ENCODE data around the gene PFDN1.
A peak's percentile ranks its signal among the peaks of the same experiment; 100 is the strongest.

PFDN1 gene

DNA sequence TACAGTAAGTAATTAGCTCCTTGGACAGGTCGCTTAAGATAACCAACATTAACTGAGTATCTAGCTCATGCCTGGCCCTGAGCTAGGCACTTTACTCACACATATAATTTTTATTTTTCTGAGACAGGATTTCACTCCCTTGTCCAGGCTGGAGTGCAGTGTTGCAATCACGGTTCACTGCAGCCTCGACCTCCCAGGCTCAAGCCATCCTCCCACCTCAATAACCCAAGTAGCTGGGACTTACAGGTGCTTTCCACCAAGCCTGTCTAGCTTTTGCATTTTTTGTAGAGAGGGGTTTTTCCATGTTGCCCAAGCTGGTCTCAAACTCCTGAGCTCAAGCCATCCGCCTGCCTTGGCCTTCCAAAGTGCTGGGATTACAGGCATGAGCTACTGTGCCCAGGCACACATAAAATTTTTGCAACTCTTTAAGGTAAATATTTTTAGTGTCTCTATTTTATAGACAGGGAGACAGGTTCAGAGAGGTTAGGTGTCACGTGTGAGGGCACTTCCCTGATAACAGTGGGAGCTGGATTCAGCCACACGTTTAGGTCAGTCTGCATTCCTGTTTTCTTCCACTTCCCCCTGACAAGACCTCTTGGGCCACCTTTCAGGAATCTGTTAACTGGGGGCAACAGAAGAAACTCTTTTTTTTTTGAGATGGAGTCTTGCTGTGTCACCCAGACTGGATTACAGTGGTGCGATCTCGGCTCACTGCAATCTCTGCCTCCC, 25.3 kb upstream of the PFDN1 start:
- DNase-seq: no peak

DNA sequence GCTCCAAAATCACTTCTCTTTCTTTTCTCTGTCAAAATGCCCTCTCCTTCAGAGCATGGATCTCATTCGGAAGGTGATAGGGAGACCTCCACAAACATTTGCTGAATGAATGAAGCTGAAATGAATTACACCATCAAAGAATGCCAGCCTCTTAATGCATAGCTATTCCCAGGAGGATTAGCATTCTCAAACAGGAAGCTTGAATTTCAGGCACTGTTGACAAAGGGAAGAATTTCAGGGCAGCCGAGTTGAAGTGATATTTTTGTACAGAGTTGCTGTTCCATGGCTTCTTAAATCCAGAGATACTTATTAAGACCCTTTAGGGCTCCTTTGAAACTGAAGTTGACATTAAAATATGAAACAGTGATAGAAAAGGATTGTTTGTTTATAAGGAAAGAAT, 24.7 kb upstream of the PFDN1 start:
- peak; percentile 25 for DNase-seq

DNA sequence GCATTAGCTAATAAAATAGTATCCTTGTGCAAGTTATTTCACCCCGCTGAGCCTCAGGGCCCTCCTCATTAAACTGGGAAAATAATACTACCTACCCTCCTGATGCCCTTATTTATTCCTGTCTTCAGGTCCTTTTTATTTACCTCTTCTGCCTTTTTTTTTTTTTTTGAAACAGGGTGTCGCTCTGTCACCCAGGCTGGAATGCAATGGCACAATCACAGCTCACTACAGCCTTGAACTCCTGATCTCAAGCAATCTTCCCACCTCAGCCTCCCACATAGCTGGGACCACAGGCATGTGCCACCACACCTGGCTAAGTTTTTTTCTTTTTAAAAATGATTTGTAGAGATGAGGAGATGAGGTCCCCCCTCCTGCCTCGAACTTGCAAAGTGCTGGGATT, 22.6 kb upstream of the PFDN1 start:
- no peak for DNase-seq

DNA sequence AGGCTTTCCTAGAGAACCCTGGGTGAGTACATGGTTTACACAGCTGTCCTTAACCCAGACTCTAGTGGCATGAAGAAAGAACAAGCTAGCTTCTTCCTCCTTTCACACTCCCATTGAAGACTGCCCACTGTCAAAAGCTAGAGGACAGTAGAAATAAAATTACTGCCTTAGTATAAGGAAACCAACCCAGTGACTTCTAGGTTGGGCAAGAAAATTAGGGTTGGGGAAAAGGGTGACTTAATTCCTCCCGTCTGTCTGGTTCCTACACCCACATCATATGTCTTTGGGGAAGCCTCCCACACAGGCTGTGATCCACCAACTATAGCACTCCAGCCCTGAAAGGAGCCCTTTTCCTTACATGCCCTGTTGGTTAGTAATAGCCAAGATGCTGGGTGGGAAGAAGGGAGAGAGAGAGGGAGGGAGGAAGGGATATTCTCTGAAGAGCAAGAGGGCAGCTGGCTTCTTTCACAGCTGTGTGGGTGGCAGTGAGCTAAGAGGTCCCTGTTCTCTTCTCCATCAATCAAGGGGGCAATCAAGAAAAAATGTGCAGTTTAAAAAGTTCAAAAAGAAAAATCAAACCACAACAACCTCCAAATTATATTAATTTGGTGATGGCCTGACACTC, 21.8 kb upstream of the PFDN1 start:
- no peak for DNase-seq

DNA sequence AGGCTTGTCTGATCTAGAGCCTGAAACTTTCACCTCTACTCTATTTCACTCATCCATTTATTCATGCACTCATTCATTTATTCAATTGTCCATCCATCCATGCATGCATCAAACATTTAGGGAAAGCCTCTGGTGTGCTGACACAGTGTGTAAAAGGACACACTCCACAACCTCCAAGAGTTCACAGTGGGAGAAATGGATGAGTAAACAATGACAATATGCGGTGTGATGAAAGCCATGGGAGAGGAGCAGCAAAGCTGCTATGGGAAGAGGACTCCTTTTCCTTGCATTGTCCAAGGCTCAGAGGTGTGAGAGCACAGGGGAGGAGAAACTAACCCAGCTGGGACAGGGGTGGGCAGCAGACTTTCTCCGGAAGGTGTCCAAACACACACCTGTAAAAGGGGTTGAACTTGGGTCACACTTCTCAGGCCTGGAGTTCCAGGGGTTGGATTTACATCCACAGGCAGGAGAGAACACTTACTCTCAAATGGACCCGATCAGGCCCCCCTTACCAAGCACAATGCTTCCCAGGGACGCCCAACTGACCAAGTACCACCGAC, 21.2 kb upstream of the PFDN1 start:
- DNase-seq: peak; percentile 13

DNA sequence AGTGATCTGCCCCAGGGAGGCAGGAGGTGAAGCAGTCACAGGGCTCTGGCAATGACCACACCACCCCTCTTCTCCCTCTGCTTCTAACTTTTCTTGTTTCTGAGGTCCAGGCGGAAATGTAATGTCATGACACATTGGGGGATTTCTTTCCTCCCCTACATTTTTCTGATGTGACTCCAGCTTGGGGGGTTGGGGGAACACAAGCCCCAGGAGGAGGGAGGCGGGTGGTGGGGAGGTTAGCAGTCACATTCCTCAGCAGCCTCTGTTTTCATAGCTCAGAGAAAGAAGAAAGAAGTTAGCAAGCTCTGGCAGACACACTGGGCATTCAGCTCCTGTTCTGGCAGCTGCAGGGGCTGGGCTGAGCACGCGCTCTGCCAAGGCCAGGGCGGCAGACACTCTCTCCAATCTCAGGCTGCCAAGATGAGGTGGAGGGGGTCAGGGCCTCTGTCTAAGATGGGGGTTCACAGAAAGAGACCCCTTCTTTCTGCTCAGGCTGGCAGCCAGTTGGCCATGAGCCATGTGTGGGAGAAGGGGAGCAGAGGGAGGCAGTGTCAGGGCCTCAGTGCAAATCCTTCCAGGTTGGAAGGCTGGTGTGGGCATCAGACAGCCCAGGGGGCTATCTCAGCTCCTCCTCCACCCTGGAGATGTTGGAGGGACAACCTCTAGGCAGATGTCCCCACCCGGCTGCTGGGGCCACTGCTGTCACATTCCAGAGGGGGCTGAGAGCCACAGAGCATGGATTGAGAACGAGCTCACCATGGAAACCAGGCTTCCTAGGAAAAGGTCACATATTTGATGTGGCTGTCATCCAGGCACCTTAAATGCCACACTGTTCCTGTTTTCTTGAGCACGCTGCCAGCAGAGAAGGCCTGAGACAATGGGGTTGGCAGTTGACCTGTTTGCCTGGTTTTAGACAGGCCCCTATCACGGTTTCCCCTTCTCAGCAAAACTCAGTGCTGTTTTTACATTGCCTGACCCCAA, 20.1 kb upstream of the PFDN1 start:
- DNase-seq: peak; percentile 36

DNA sequence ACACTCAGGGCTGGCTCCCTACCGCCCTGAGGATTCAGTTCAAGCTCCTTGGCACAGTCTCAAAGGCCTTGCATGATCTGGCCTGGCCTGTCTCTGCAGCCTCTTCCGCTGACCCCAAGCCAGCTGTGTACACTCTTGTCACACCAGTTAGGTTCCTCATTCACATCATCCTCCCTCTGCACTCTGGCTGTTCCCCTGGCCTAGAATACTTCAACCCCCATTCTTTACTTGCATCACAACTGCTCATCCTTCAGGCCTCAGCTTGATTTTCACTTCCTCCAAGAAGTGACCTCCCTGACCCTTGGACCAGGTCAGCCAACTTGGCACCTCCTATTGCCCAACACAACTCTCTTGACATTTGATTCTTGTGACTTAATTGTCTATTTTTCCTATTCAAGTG, 18.9 kb upstream of the PFDN1 start:
- no peak for DNase-seq

DNA sequence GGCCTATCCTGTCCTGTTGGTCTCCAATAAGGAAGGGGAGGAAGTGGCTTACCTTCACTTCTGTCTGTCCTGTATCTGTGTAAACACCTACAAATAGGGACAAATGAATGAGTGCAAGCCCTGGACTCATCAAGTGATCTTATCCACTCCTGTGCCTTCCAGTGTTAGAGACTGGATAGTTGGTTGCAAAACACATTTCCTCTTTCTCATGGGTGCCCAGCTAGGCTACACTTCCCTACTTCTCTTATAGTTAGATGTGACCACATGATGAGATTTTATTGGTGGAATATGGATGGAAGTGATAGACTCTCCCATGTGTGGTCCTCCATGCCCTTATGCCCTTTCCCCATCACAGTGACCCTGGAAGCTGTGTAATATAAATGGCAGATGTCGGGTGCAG, 16.9 kb upstream of the PFDN1 start:
- DNase-seq: no peak

DNA sequence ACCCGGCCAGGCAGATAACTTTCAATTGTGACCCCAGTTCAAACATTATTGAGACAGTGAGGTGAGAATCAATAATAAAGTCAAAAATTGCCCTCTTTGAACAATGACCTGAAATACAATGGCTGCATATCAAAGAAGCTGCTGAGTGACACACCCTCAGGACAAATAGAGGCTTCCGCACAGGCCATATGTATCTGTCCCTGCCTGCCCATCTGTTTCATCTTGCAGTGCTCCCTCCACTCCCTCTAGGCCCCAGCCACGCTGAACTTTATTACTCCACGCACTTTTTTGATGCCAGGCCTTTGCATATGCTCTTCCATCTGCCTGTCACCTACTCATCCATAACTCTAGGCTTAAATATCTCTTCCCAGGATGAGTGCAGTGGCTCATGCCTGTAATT, 15.9 kb upstream of the PFDN1 start:
- no peak for DNase-seq

DNA sequence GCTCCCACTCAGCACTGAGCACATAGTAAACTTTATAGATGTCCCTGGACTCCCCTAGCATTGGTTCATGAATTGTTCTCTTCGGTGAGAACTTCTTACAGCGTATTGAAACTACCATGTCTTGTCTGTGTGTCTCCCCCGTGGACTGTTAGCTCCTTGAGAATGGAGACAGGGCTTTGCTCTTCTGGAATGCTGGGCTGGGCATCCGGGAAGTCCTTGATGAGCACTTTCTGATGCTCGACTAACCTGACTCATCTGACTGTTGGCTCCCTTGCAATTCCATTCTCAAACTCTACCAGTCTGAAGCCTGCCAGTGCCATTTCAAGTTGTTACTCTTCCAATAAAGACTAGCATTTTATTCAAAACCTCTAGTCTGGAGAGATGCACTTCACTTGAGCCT, 15.0 kb upstream of the PFDN1 start:
- DNase-seq: no peak

DNA sequence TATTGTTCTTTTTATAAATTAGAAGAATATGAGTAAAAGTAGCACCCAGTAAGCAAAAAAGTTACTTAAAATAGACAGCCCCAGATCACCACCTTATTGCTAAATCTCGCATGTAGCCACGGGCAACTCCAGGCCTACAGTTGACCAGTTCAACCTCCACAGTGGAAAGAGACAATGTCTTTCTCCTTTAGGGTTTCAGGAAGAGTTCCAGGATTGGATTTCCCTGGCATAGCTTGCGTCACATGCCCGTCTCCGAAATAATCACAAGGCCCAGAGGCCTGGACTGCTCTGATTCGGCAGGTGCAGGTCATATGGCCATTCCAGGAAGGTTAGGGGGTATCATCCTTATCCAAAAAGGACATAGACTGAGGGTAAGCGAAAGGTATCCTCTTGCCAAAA, 9.9 kb upstream of the PFDN1 start:
- DNase-seq: no peak

DNA sequence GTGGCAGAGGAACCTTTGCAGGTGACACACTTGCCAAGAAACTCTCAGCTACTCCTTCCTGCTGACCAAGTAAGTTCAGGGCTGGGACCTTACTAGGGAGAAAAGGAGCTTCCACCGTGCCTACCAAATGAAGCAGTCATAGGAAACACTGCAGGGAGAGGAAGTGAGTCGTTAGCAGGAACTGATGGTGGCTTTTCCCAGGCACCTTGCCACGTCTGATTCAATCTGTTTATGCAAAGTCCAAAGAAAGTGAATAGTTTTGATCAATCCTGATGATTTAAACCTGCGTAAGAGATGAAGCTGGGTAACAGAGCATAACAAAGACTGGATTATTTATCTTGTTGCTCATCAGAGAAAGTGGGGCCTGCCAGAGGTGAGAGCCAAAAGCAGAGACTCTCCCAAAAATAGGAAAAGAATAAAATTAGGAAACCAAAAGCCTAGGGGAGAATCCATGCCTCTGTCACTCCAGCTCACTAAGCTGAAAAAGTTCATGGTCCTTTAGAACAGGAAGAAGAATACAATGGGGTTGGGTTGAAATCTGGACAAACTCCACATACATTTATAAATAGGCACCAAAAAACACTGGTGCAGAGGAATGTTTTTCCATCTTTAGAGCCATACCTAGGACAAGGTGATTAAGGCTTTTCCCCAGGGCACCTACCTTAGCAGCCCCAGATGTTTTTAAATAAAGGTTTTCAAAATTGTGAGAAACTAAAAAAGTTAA, 9.3 kb upstream of the PFDN1 start:
- DNase-seq: no peak

DNA sequence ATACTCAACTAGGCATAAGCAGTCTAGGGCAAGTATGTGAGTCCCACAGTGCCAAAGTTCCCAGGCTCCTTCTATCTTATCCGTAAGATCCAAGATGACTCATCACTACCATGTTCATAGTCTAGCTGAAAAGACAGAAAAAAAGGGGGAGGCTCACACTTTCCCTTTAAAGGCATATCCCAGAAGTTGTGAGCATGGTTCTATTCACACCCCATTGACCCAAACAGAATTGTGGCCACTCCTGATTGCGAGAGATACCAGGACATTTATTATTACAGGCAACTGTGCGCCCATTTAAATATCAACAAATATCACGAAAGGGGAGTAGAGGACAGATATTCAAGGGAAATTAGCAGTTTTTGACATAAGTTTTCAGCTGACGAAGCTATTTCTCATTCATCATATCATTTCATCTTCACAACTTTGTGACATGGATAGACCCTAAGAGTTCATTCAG, 8.1 kb upstream of the PFDN1 start:
- no peak for DNase-seq

DNA sequence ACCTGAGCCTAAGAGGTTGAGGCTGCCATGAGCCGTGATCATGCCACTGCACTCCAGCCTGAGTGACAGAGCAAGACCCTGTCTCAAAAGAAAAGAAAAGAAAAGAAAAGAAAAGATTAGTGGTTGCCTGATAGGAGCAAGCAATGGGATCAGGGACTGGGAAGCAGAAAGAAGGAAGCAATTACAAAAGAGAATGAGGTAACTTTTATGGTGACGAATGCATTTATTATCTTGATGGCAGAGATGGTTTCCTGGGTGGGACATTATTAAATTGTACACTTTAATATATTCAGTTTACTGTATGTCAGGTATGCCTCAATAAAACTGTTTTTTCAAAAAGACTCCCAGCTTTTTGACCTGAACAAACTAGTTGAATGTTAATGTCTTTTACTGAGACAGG, 7.5 kb upstream of the PFDN1 start:
- DNase-seq: no peak

DNA sequence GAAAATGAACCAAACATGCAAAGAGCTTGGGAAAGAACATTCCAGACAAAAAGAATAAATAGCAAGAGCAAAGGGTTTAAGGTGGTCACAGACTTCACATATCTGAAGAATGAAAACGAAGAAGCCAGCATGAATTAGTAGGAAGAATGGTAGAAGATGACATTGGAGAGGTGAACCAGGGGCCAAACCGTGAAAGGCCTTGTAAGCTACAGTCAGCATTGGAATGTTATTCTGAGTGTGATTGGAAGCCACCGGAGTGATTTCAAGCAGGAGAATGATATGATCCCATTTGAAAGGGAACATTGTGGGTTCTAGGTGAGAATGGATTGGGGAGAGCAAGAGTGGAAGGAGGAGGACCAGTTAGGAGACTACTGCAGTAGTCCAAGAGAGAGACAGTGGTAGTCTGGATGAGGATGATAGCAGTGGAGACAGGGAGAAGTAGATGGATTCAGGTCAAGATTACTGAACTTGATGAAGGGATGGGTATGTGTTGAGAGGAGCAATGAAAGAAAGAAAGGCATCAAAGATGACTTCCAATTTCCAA, 6.9 kb upstream of the PFDN1 start:
- no peak for DNase-seq

DNA sequence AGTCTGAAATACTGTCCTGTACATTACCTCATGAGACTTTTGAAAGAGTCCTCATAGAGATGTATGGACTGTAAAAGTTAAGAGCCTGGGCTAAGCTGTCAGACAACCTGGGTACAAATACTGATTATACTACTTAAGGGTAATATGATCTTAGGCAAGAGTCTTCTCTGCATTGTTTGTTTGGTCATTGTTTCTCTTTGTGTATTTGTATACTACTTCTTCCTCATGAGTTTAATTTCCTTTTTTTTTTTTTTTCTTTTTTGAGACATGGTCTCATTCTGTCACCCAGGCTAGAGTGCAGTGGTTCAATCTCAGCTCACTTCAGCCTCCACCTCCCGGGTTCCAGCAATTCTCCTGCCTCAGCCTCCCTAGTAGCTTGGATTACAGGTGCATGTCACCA, 2.6 kb upstream of the PFDN1 start:
- no peak for DNase-seq

DNA sequence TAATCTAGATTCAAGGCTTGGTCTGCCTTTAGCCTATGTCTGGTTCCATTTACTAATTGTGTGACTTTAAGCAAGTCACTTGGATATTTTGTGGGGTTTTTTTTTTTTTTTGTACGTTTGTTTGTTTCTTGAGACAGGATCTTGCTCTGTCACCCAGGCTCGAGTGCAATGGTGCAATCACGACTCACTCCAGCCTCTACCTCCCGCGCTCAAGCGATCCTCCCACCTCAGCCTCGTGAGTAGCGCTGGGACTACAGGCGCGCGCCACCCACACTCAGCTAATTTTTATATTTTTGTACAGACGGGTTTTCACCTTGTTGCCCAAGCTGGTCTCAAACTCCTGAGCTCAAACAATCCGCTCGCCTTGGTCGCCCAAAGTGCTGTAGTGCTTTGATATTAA, 1.1 kb upstream of the PFDN1 start:
- DNase-seq: no peak

DNA sequence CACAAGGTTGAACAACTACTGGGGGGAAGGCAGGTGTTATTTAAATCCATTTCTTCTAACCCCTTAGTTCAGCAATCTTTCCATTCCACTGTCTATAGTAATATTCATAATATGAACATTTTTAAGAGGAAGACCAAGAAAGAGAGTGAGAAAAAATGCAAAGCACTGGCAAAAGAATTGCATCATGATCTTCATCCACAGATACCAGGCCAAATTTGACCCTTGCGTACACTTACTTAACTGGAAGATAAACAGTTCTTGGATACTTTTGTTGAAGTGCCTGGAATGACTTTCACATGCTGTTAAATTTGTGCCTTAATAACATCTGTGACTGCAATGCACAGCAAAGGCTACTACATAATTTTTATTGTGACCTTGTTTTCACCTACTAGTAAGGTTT, 1.8 kb downstream of the PFDN1 start:
- no peak for DNase-seq

DNA sequence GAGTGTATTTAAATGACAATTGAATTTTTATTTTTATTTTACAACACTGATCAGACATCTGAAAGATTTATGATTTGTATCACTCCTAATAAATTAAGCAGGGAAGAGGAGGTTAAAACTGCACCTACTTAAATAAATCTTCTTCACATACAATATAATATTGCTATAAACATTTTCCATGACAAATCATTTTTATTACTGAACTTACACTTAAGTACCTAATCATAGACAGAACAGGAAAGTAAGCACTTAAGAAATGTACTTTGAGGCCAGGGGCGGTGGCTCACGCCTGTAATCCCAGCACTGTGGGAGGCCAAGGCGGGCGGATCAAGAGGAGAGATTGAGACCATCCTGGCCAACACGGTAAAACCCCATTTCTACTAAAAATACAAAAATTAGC, 3.8 kb downstream of the PFDN1 start:
- no peak for DNase-seq

DNA sequence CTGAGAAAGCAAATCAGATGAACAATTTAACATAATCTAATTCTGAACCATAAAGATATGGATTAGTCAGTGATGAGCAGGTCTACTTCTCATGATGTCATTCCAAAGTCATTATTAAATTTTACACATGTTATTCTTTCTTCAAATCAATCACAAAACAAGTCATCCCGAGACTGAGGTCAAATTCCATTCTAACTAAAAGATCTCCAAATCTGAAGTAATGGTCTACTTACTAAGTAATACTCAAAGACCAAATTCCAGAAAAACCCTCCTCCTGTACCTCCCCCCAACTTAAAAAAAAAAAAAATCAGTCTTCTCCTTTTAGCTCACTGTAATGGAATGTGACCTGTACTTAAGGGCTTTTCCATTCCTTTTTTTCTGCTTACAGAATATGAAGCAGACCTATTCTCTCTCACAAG, 4.7 kb downstream of the PFDN1 start:
- DNase-seq: no peak

DNA sequence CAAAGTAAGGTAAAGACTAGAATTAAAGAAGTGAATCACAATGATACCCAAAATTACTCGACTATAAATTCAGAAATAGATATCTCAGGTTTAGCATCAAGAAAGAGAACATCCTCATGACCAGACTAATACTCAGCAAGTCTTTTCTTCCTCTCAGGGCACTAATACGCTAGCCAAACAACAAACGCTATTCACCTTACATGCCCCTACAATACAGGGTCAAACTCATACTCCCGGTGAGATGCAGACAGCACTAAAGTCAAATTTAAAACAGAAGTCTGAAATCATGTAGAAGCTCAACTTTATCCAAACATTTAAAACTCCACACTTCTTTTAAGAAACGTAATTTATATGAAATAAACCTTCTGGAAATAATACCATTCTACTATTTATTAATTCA, 5.6 kb downstream of the PFDN1 start:
- DNase-seq: no peak

DNA sequence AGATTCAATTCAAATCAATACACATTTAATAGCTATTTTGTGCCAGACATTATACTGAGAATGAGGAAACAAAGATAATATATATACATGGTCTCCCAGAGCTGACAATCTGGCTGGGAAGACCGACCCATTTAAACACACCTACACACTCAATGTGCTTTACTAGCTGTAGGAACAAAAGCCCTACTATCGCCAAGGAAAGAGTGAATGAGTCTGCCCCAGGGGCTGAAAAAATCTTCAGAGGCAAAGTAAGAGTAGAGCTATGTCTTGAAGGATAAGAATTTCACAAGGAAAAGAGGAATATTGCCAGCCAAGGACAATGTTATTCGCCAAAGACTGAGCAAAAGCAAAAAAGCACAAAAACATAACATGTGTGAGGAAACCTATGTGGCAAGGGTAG, 6.6 kb downstream of the PFDN1 start:
- no peak for DNase-seq
